Tibial nerve (tissue), 3 donors: ENCODE data around the gene AMACR.

Experiments
- POLR2A ChIP-seq, 2 donors: fragments of 450-650 bp; IDR thresholded peaks; one replicate each; pipeline ENCODE4 v1.6.1; 2017; ENCODE audit warnings: antibody characterized with exemption in 2 of 2, mild to moderate bottlenecking in 2 of 2, moderate library complexity in 2 of 2
- TF ChIP-seq, protein P1 (sequence below), 5 experiments: fragments of 200-600 bp in 3 of 5; fragments of 450-650 bp in 2 of 5; sonication (generic) in 3 of 5; IDR thresholded peaks; one replicate each; pipeline ENCODE4 v1.5.1; 2016 to 2019; ENCODE audit warnings: antibody characterized with exemption in 5 of 5, mild to moderate bottlenecking in 3 of 5, moderate library complexity in 2 of 5

DNA sequence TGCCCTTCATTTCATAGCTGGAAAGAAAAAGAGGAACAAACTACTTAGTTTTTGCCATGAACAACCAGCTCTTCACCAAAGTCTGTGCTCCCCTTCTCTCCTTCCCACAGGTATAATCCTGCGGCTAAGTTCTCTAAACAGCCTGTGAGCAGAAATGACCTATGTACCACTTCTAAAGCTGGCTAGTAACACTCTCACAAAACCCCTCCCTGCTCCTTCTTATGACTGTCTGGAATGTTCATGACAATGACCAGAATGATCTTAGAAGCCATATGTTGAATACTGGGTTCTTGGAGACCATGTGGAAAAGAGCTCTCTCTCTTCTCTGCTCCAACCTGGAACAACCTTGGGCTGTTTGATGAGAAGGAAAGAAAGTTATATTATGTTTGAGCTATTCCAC, 12.9 kb upstream of the AMACR start:
- TF ChIP-seq, protein P1, sequence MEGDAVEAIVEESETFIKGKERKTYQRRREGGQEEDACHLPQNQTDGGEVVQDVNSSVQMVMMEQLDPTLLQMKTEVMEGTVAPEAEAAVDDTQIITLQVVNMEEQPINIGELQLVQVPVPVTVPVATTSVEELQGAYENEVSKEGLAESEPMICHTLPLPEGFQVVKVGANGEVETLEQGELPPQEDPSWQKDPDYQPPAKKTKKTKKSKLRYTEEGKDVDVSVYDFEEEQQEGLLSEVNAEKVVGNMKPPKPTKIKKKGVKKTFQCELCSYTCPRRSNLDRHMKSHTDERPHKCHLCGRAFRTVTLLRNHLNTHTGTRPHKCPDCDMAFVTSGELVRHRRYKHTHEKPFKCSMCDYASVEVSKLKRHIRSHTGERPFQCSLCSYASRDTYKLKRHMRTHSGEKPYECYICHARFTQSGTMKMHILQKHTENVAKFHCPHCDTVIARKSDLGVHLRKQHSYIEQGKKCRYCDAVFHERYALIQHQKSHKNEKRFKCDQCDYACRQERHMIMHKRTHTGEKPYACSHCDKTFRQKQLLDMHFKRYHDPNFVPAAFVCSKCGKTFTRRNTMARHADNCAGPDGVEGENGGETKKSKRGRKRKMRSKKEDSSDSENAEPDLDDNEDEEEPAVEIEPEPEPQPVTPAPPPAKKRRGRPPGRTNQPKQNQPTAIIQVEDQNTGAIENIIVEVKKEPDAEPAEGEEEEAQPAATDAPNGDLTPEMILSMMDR (IDR thresholded peaks at IDR 0.05): no peak
- no peak for TF ChIP-seq POLR2A (IDR thresholded peaks at IDR 0.05)
